Measurements from ENCODE around the gene DUOX1.

GRCh38 chr15:45138814-45139765, 9.3 kb downstream of the DUOX1 start:
- TF ChIP-seq POLR2AphosphoS5 (IDR thresholded peaks at IDR 0.05) (no peak), CTCF (IDR thresholded peaks at IDR 0.05) (no peak), POLR2A (IDR thresholded peaks at IDR 0.05) (no peak), EP300 (IDR thresholded peaks at IDR 0.05; ENCODE audit: low read depth) (no peak)
